HepG2 (cell line): ENCODE measurements around the gene SRSF2. TPM values are rescaled to one million over a fixed set of nuclear protein-coding genes. Genes with fewer than 3 reads are reported as not detected.

Experiments
- KMT2A ChIP-seq: sonication (generic); formaldehyde crosslinking; IDR thresholded peaks from 2 replicates; pipeline ENCODE4 v1.4.0; 2020; ENCODE audit warnings: missing genetic modification reagents
- KMT2B ChIP-seq: IDR thresholded peaks from 2 replicates; pipeline ENCODE4 v1.6.1; 2016; ENCODE audit warnings: missing genetic modification reagents, missing compliant biosample characterization
- PHF8 ChIP-seq: sonication (generic); formaldehyde crosslinking; IDR thresholded peaks from 2 replicates; pipeline ENCODE4 v1.5.0; 2020; ENCODE audit warnings: missing genetic modification reagents
- POLR2A ChIP-seq, 2 experiments: IDR thresholded peaks; 2 replicates each; pipeline ENCODE4 v1.6.1; 2011; ENCODE audit warnings: low read depth in 2 of 2, low read length in 2 of 2, mild to moderate bottlenecking in 1 of 2, moderate library complexity in 1 of 2; ENCODE audit not compliant: insufficient read depth in 1 of 2
- RARG ChIP-seq: sonication (generic); formaldehyde crosslinking; IDR thresholded peaks from 2 replicates; pipeline ENCODE4 v1.4.0; 2020; ENCODE audit warnings: low read depth, mild to moderate bottlenecking, missing genetic modification reagents
- RBAK ChIP-seq: sonication (generic); formaldehyde crosslinking; IDR thresholded peaks from 2 replicates; pipeline ENCODE4 v1.5.1; 2020; ENCODE audit warnings: mild to moderate bottlenecking, missing genetic modification reagents
- RXRA ChIP-seq: sonication (generic); formaldehyde crosslinking; IDR thresholded peaks from 2 replicates; pipeline ENCODE4 v1.5.1; 2020; ENCODE audit warnings: missing genetic modification reagents
- SAP130 ChIP-seq: IDR thresholded peaks from 2 replicates; pipeline ENCODE4 v1.6.1; 2016; ENCODE audit warnings: low read depth
- TFDP1 ChIP-seq: IDR thresholded peaks from 2 replicates; pipeline ENCODE4 v1.6.1; 2016; ENCODE audit warnings: missing compliant biosample characterization, missing genetic modification reagents, borderline replicate concordance
- ZBTB10 ChIP-seq: sonication (generic); formaldehyde crosslinking; IDR thresholded peaks from 2 replicates; pipeline ENCODE4 v1.4.0; 2020; ENCODE audit warnings: missing genetic modification reagents, borderline replicate concordance
- ZNF274 ChIP-seq: sonication (generic); formaldehyde crosslinking; IDR thresholded peaks from 2 replicates; pipeline ENCODE4 v1.5.1; 2020; ENCODE audit warnings: mild to moderate bottlenecking, missing genetic modification reagents
- ZNF331 ChIP-seq: sonication (generic); formaldehyde crosslinking; IDR thresholded peaks from 2 replicates; pipeline ENCODE4 v1.4.0; 2020; ENCODE audit warnings: missing genetic modification reagents
- polyA plus RNA-seq, 8 experiments: library from polyadenylated mRNA; depleted of rRNA in 3 of 8; stranded (reverse) in 7 of 8; unstranded in 1 of 8; fragments of >200 nt; fragmentation: Illumina TruSeq in 4 of 8; extraction: Trizol in 4 of 8; gene quantifications; 2 replicates each; pipeline versions ENCODE4 v1.2.1 to v1.2.3, GENCODE V29; 2011 to 2016; ENCODE audit warnings: low read depth in 4 of 8, missing spikeins in 1 of 8, mixed read lengths in 1 of 8; ENCODE audit not compliant: insufficient read depth in 1 of 8
- total RNA-seq, 5 experiments: library from RNA; depleted of rRNA; stranded (reverse); fragments of >200 nt; fragmentation: Illumina TruSeq; extraction: Trizol; gene quantifications; 2 replicates each; pipeline ENCODE4 v1.2.3, GENCODE V29; 2016; ENCODE audit warnings: low read depth in 1 of 5

The SRSF2 gene
- total and polyA plus RNA-seq, 2 of the 13 experiments (the other 11 are each of a cell fraction or from before 2014, with no cell fraction given) = 306 to 319 TPM

GRCh38 chr17:76735006-76735405, 2.1 kb downstream of the SRSF2 start (continued):
- TF ChIP-seq TFDP1 (CRISPR knock-in tag) = peak; percentile 20; the same call in 1 of the 2 replicates
- TF ChIP-seq ZBTB10 (CRISPR knock-in tag) = 0 out of 2 replicates have a peak, but pooled peaks have one; percentile 19
- TF ChIP-seq PHF8 = no peak
- peak in 1 of 2 experiments; percentile 42; a peak in 2 of 4 replicates for TF ChIP-seq POLR2A (IDR thresholded peaks at IDR 0.05; ENCODE audit: insufficient read depth in 1 of 2, low read depth in 2 of 2, low read length in 2 of 2)
- peak; percentile 71 for TF ChIP-seq SAP130
- no peak for TF ChIP-seq RARG
- no peak for TF ChIP-seq ZNF274 (CRISPR knock-in tag)
- peak; percentile 49; the same call in 1 of the 2 replicates for TF ChIP-seq KMT2A
- TF ChIP-seq ZNF331 = 0 out of 2 replicates have a peak, but pooled peaks have one; percentile 11
- TF ChIP-seq RBAK (CRISPR knock-in tag) = 0 out of 2 replicates have a peak, but pooled peaks have one; percentile 24
- TF ChIP-seq KMT2B (CRISPR knock-in tag) = peak; percentile 27; the same call in 1 of the 2 replicates
- TF ChIP-seq RXRA = no peak
